LHCN-M2 (cell line): Measurements from ENCODE around the gene CCDC88C. TPM values are rescaled to one million over a fixed set of nuclear protein-coding genes. Genes with fewer than 3 reads are reported as not detected.

ENCODE experiments used
- DNase-seq: peaks from one replicate; pipeline ENCODE4 v3.0.0-alpha.2; 2012; ENCODE audit warnings: low read depth
- total RNA-seq: library from RNA; depleted of rRNA; stranded (reverse); fragments of >200 nt; gene quantifications from 2 replicates; pipeline ENCODE4 v1.2.3, GENCODE V29; 2014

CCDC88C gene
- total RNA-seq, 1 experiment from 2014 or later, result 0.06 TPM

- no peak for DNase-seq
Measured at GRCh38 chr14:91397965-91398591, 19.5 kb downstream of the CCDC88C start.

- DNase-seq, result no peak
Measured at GRCh38 chr14:91396959-91397815, 20.4 kb downstream of the CCDC88C start.

- no peak for DNase-seq
Measured at GRCh38 chr14:91396013-91396660, 21.5 kb downstream of the CCDC88C start.

- DNase-seq, result no peak
Measured at GRCh38 chr14:91395466-91395865, 22.2 kb downstream of the CCDC88C start.

GRCh38 chr14:91394105-91395081 is 23.2 kb downstream of the CCDC88C start:
- DNase-seq, result no peak

GRCh38 chr14:91392623-91393303 is 24.9 kb downstream of the CCDC88C start:
- DNase-seq, result no peak

GRCh38 chr14:91390165-91390778 is 27.3 kb downstream of the CCDC88C start:
- no peak for DNase-seq

GRCh38 chr14:91389150-91389549 is 28.5 kb downstream of the CCDC88C start:
- no peak for DNase-seq

- DNase-seq, result peak; percentile 32
Measured at GRCh38 chr14:91388551-91388975, 29.1 kb downstream of the CCDC88C start.

- no peak for DNase-seq
Measured at GRCh38 chr14:91387951-91388381, 29.7 kb downstream of the CCDC88C start.

- DNase-seq, result peak; percentile 55
Measured at GRCh38 chr14:91387169-91387835, 30.3 kb downstream of the CCDC88C start.

GRCh38 chr14:91385697-91386096 is 31.9 kb downstream of the CCDC88C start:
- no peak for DNase-seq

GRCh38 chr14:91385224-91385623 is 32.4 kb downstream of the CCDC88C start:
- DNase-seq, result no peak

- DNase-seq, result no peak
Measured at GRCh38 chr14:91383439-91383838, 34.2 kb downstream of the CCDC88C start.

GRCh38 chr14:91381801-91382670 is 35.6 kb downstream of the CCDC88C start:
- no peak for DNase-seq

- DNase-seq, result no peak
Measured at GRCh38 chr14:91380610-91381371, 36.8 kb downstream of the CCDC88C start.

GRCh38 chr14:91380123-91380522 is 37.5 kb downstream of the CCDC88C start:
- DNase-seq, result no peak

GRCh38 chr14:91379579-91379932 is 38.1 kb downstream of the CCDC88C start:
- DNase-seq, result no peak
